Measurements from ENCODE around the gene PPM1E.

PPM1E gene

GRCh38 chr17:58870747-58871146, 115.1 kb downstream of the PPM1E start:
- no peak for DNase-seq (ENCODE audit: extremely low spot score)
- TF ChIP-seq L3MBTL2 (conservative IDR thresholded peaks at IDR 0.05), result no peak
- TF ChIP-seq, protein P1, sequence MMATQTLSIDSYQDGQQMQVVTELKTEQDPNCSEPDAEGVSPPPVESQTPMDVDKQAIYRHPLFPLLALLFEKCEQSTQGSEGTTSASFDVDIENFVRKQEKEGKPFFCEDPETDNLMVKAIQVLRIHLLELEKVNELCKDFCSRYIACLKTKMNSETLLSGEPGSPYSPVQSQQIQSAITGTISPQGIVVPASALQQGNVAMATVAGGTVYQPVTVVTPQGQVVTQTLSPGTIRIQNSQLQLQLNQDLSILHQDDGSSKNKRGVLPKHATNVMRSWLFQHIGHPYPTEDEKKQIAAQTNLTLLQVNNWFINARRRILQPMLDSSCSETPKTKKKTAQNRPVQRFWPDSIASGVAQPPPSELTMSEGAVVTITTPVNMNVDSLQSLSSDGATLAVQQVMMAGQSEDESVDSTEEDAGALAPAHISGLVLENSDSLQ (IDR thresholded peaks at IDR 0.05), result no peak
- TF ChIP-seq BHLHE40 (IDR thresholded peaks at IDR 0.05; ENCODE audit: borderline replicate concordance), result no peak
- TF ChIP-seq FOXK2 (IDR thresholded peaks at IDR 0.05), result no peak
- no peak for TF ChIP-seq ELF4 (IDR thresholded peaks at IDR 0.05)
- no peak for TF ChIP-seq ZNF384 (IDR thresholded peaks at IDR 0.05)
- no peak for TF ChIP-seq LEF1 (IDR thresholded peaks at IDR 0.05; ENCODE audit: borderline replicate concordance)
- no peak for TF ChIP-seq HDGF (IDR thresholded peaks at IDR 0.05; ENCODE audit: borderline replicate concordance)
- TF ChIP-seq FOXM1 (IDR thresholded peaks at IDR 0.05; ENCODE audit: borderline replicate concordance), result no peak
- TF ChIP-seq TARDBP (IDR thresholded peaks at IDR 0.05), result no peak
- no peak for TF ChIP-seq FOXA1 (IDR thresholded peaks at IDR 0.05)
- no peak for TF ChIP-seq CTBP1 (IDR thresholded peaks at IDR 0.05; ENCODE audit: borderline replicate concordance)
- no peak for TF ChIP-seq ARNT (IDR thresholded peaks at IDR 0.05)
- ChIA-PET POLR2A (interaction anchor here (0.6 to 1.2 kb wide), 2 partner anchors 239 to 763 kb away, joined by 3 read pairs; no protein-coding TSS in a partner anchor), CTCF (interaction anchor here (0.5 kb wide), 1 partner anchor 163 kb away, joined by 3 read pairs; no protein-coding TSS in a partner anchor)

- ChIA-PET POLR2A (no interaction called here), CTCF (no interaction called here)
- DNase-seq (ENCODE audit: extremely low spot score), result no peak
- TF ChIP-seq SUZ12 (IDR thresholded peaks at IDR 0.05) (no peak), FOXM1 (IDR thresholded peaks at IDR 0.05; ENCODE audit: borderline replicate concordance) (no peak), LEF1 (IDR thresholded peaks at IDR 0.05; ENCODE audit: borderline replicate concordance) (no peak), ZNF384 (IDR thresholded peaks at IDR 0.05) (no peak), BHLHE40 (IDR thresholded peaks at IDR 0.05; ENCODE audit: borderline replicate concordance) (no peak), ARNT (IDR thresholded peaks at IDR 0.05) (no peak), NFRKB (IDR thresholded peaks at IDR 0.05) (no peak), ELF4 (IDR thresholded peaks at IDR 0.05) (no peak), L3MBTL2 (conservative IDR thresholded peaks at IDR 0.05) (no peak), CTBP1 (IDR thresholded peaks at IDR 0.05; ENCODE audit: borderline replicate concordance) (no peak), SP1 (IDR thresholded peaks at IDR 0.05) (no peak), HDGF (IDR thresholded peaks at IDR 0.05; ENCODE audit: borderline replicate concordance) (no peak), FOXA1 (IDR thresholded peaks at IDR 0.05) (no peak), FOXK2 (IDR thresholded peaks at IDR 0.05) (no peak), TARDBP (IDR thresholded peaks at IDR 0.05) (no peak)
- TF ChIP-seq, protein P1 (IDR thresholded peaks at IDR 0.05), result no peak
These were observed 118.3 kb downstream of the PPM1E start for GRCh38 chr17:58873926-58874325.

- POLR2A ChIA-PET, result no interaction called here
These were observed 119.6 kb downstream of the PPM1E start for GRCh38 chr17:58875261-58875660.

GRCh38 chr17:58884161-58884560, 128.5 kb downstream of the PPM1E start:
- ChIA-PET POLR2A (no interaction called here), CTCF (no interaction called here)
- no peak for DNase-seq (ENCODE audit: extremely low spot score)
- TF ChIP-seq SP1 (IDR thresholded peaks at IDR 0.05) (no peak), FOXA1 (IDR thresholded peaks at IDR 0.05) (no peak), CTBP1 (IDR thresholded peaks at IDR 0.05; ENCODE audit: borderline replicate concordance) (no peak), NFRKB (IDR thresholded peaks at IDR 0.05) (no peak), HDGF (IDR thresholded peaks at IDR 0.05; ENCODE audit: borderline replicate concordance) (no peak), LEF1 (IDR thresholded peaks at IDR 0.05; ENCODE audit: borderline replicate concordance) (no peak), ARNT (IDR thresholded peaks at IDR 0.05) (no peak)

More at GRCh38 chr17:58875261-58875660, 119.6 kb downstream of the PPM1E start:
- no peak for DNase-seq (ENCODE audit: extremely low spot score)
- CTCF ChIA-PET, result interaction anchor here (0.8 kb wide), 1 partner anchor 11 kb away, joined by 3 read pairs; no protein-coding TSS in a partner anchor
- TF ChIP-seq BHLHE40 (IDR thresholded peaks at IDR 0.05; ENCODE audit: borderline replicate concordance) (no peak), ELF4 (IDR thresholded peaks at IDR 0.05) (no peak), L3MBTL2 (conservative IDR thresholded peaks at IDR 0.05) (no peak), NFRKB (IDR thresholded peaks at IDR 0.05) (no peak), ARNT (IDR thresholded peaks at IDR 0.05) (no peak), TARDBP (IDR thresholded peaks at IDR 0.05) (no peak), ZNF384 (IDR thresholded peaks at IDR 0.05) (no peak), LEF1 (IDR thresholded peaks at IDR 0.05; ENCODE audit: borderline replicate concordance) (no peak), SUZ12 (IDR thresholded peaks at IDR 0.05) (no peak), FOXM1 (IDR thresholded peaks at IDR 0.05; ENCODE audit: borderline replicate concordance) (no peak), SP1 (IDR thresholded peaks at IDR 0.05) (no peak), FOXK2 (IDR thresholded peaks at IDR 0.05) (no peak), FOXA1 (IDR thresholded peaks at IDR 0.05) (no peak), CTBP1 (IDR thresholded peaks at IDR 0.05; ENCODE audit: borderline replicate concordance) (no peak), HDGF (IDR thresholded peaks at IDR 0.05; ENCODE audit: borderline replicate concordance) (no peak)
- TF ChIP-seq, protein P1 (IDR thresholded peaks at IDR 0.05), result no peak

- POLR2A ChIA-PET, result no interaction called here
- CTCF ChIA-PET, result interaction anchor here (1.1 kb wide), 1 partner anchor 11 kb away, joined by 3 read pairs; no protein-coding TSS in a partner anchor
- no peak for TF ChIP-seq LEF1 (IDR thresholded peaks at IDR 0.05; ENCODE audit: borderline replicate concordance)
- TF ChIP-seq CTBP1 (IDR thresholded peaks at IDR 0.05; ENCODE audit: borderline replicate concordance), result no peak
- no peak for TF ChIP-seq ZNF384 (IDR thresholded peaks at IDR 0.05)
- TF ChIP-seq, protein P1 (IDR thresholded peaks at IDR 0.05), result no peak
- no peak for TF ChIP-seq FOXA1 (IDR thresholded peaks at IDR 0.05)
- no peak for TF ChIP-seq ELF4 (IDR thresholded peaks at IDR 0.05)
- TF ChIP-seq ARNT (IDR thresholded peaks at IDR 0.05), result no peak
- no peak for TF ChIP-seq SUZ12 (IDR thresholded peaks at IDR 0.05)
- TF ChIP-seq FOXM1 (IDR thresholded peaks at IDR 0.05; ENCODE audit: borderline replicate concordance), result no peak
- TF ChIP-seq SP1 (IDR thresholded peaks at IDR 0.05), result no peak
- TF ChIP-seq NFRKB (IDR thresholded peaks at IDR 0.05), result no peak
- no peak for DNase-seq (ENCODE audit: extremely low spot score)
These were observed 130.9 kb downstream of the PPM1E start for GRCh38 chr17:58886514-58886913.
